GM23248 (cell line): Measurements from ENCODE around the gene NUBP1.

Source experiments
- EZH2 ChIP-seq: fragments of 200-600 bp; sonication (generic); IDR thresholded peaks from 2 replicates; pipeline ENCODE4 v1.6.1; 2018; ENCODE audit warnings: antibody characterized with exemption, mild to moderate bottlenecking; ENCODE audit not compliant: insufficient read depth, poor library complexity, severe bottlenecking
- EZH2phosphoT487 ChIP-seq: fragments of 200-600 bp; sonication (generic); IDR thresholded peaks from 2 replicates; pipeline ENCODE4 v1.6.1; 2018; ENCODE audit warnings: antibody characterized with exemption, moderate library complexity, mild to moderate bottlenecking, low read depth; ENCODE audit not compliant: insufficient read depth

DNA sequence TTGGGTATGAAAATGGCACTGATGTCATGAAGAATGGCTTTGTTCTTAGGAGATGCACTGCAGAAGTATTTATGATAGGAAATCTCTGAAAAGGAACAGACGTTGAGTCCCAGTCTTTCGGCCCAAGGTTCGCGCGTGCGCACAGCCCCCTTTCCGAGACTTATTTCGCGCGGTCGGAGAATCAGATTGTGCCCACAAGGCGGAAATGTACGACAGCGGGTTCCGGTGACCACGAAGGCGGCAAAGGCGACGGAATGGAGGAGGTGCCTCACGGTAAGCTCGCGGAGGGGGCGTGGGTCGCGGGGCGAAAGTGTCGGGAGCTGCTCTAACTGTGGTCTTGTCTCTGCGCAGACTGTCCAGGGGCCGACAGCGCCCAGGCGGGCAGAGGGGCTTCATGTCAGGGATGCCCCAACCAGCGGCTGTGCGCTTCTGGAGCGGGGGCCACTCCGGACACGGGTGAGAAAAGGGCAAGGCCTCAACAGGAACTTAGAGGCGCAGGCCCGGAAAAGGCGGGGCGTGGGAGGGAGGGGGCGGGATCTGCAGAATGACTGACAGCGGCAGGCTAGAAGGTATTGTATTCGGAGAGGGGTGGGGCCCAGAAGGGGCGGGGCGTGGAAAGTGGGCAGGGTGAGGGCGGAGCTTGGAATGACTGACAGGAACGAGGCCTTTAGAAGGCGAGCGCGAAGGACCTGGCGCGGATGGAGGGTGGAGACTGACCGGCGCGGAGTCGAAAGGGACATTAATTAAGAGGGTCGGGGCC is at the start of gene NUBP1:
- TF ChIP-seq EZH2 (no peak), EZH2phosphoT487 (no peak)
